PC-3 (cell line): ENCODE results near the gene CUEDC2. TPM values are rescaled to one million over a fixed set of nuclear protein-coding genes. Genes with fewer than 3 reads are reported as not detected.

Experiments
- ATAC-seq: fragments of 200-7000 bp; cut with Tn5 transposase; 2 replicates; pipeline ENCODE4 v1.9.1; 2020; ENCODE audit warnings: mild to moderate bottlenecking, moderate library complexity
- BruUV-seq: library from RNA; stranded (reverse); fragments of 400-500 nt; replicated peaks from 2 replicates; lab custom pipeline; 2021; lab: Mats Ljungman, UMichigan
- CTCF ChIA-PET: fragments of 300-600 bp; sonication (Branson Sonifier 250); formaldehyde crosslinking; loops from one replicate; lab custom pipeline; 2022; ENCODE audit warnings: antibody characterized with exemption; lab: Charles Lee
- POLR2A ChIA-PET: fragments of 300-600 bp; sonication (Branson Sonifier 250); formaldehyde crosslinking; loops from one replicate; lab custom pipeline; 2022; ENCODE audit warnings: antibody characterized with exemption; ENCODE audit not compliant: unreplicated experiment; lab: Charles Lee
- DNase-seq: peaks from one replicate; pipeline ENCODE4 v3.0.0-alpha.2; 2015
- H2AFZ ChIP-seq: fragments of 300-600 bp; sonication (generic); 2 replicates; pipeline ENCODE4 v1.6.0; 2016; ENCODE audit warnings: antibody characterized with exemption, low read length
- H3F3A ChIP-seq: fragments of 300-600 bp; sonication (generic); one replicate; pipeline ENCODE4 v1.6.0; 2017; ENCODE audit warnings: antibody characterized with exemption, low read length, control low read depth, mild to moderate bottlenecking; ENCODE audit not compliant: unreplicated experiment
- H3K27ac ChIP-seq: fragments of 300-600 bp; sonication (generic); 2 replicates; pipeline ENCODE4 v1.5.1; 2016; ENCODE audit warnings: mild to moderate bottlenecking, low read length
- H3K27me3 ChIP-seq: fragments of 300-600 bp; sonication (generic); 2 replicates; pipeline ENCODE4 v1.6.1; 2016; ENCODE audit warnings: low read length, mixed read lengths
- H3K36me3 ChIP-seq: fragments of 300-600 bp; sonication (generic); 2 replicates; pipeline ENCODE4 v1.6.1; 2016; ENCODE audit warnings: low read depth, mixed run types, low read length, mixed read lengths
- H3K4me1 ChIP-seq: fragments of 300-600 bp; sonication (generic); 2 replicates; pipeline ENCODE4 v1.5.1; 2016; ENCODE audit warnings: low read length; ENCODE audit not compliant: insufficient read depth
- H3K4me2 ChIP-seq: fragments of 300-600 bp; sonication (generic); 2 replicates; pipeline ENCODE4 v1.6.0; 2016; ENCODE audit warnings: low read length
- H3K4me3 ChIP-seq: fragments of 300-600 bp; sonication (generic); 2 replicates; pipeline ENCODE4 v1.5.1; 2016; ENCODE audit warnings: mild to moderate bottlenecking, low read length, mixed read lengths
- H3K79me2 ChIP-seq: fragments of 300-600 bp; sonication (generic); 2 replicates; pipeline ENCODE4 v1.6.1; 2017; ENCODE audit warnings: low read length, mixed read lengths
- H3K9ac ChIP-seq: fragments of 300-600 bp; sonication (generic); 2 replicates; pipeline ENCODE4 v1.6.0; 2016; ENCODE audit warnings: mild to moderate bottlenecking, low read length
- H3K9me2 ChIP-seq: fragments of 300-600 bp; sonication (generic); replicated peaks from 2 replicates; pipeline ENCODE4 v1.6.1; 2016; ENCODE audit warnings: mixed run types, low read length, mixed read lengths
- H3K9me3 ChIP-seq: fragments of 300-600 bp; sonication (generic); 2 replicates; pipeline ENCODE4 v1.6.1; 2016; ENCODE audit warnings: low read length, mixed read lengths
- H4K20me1 ChIP-seq: fragments of 300-600 bp; sonication (generic); 2 replicates; pipeline ENCODE4 v1.6.1; 2016; ENCODE audit warnings: low read length, mixed read lengths
- CTCF ChIP-seq: fragments of 300-600 bp; sonication (generic); conservative IDR thresholded peaks from 2 replicates; pipeline ENCODE4 v1.5.1; 2017; ENCODE audit warnings: antibody characterized with exemption, low read depth, mild to moderate bottlenecking, low read length
- EZH2 ChIP-seq: fragments of 300-600 bp; sonication (generic); IDR thresholded peaks from one replicate; pipeline ENCODE4 v1.6.1; 2017; ENCODE audit warnings: antibody characterized with exemption, mild to moderate bottlenecking, low read length; ENCODE audit not compliant: unreplicated experiment
- EZH2phosphoT487 ChIP-seq: fragments of 300-600 bp; sonication (generic); IDR thresholded peaks from 2 replicates; pipeline ENCODE4 v1.6.1; 2018; ENCODE audit warnings: mild to moderate bottlenecking, antibody characterized with exemption, low read length, borderline replicate concordance
- intact Hi-C: fragments of 100-400 bp; cut with micrococcal nuclease; formaldehyde crosslinking; loops from 2 replicates; pipeline ENCODE4 v1.9.0; 2023
- total RNA-seq: library from RNA; depleted of rRNA; stranded (reverse); fragments of >200 nt; gene quantifications from 2 replicates; pipeline ENCODE4 v1.2.3, GENCODE V29; 2014

The CUEDC2 gene
- total RNA-seq, 1 experiment from 2014 or later, result 51.4 TPM

- peaks cover 28% of the 10 kb centered on the region for H3K4me1 ChIP-seq
- H3K27ac ChIP-seq, result 0 out of 2 replicates have a peak overlapping the region, but pooled peaks have one; percentile 76
Measured at GRCh38 chr10:102396730-102397151, 35.6 kb downstream of the CUEDC2 start.

GRCh38 chr10:102396317-102396650, 36.1 kb downstream of the CUEDC2 start:
- Histone ChIP-seq H3K4me1 (peaks cover 24% of the 10 kb centered on the region), H3K27ac (peak overlapping the region; percentile 76), H3K4me2 (peak overlapping the region; percentile 99), H4K20me1 (no peaks in the 10 kb centered on the region), H3K4me3 (peak overlapping the region; percentile 79), H3K79me2 (peaks cover 15% of the 10 kb centered on the region), H3K9me2 (no peaks in the 10 kb centered on the region), H2AFZ (no peak overlapping the region), H3K27me3 (no peaks in the 10 kb centered on the region), H3K36me3 (no peaks in the 10 kb centered on the region; the same call in 1 of the 2 replicates), H3K9ac (peak overlapping the region; percentile 90), H3K9me3 (no peaks in the 10 kb centered on the region), H3F3A (no peaks in the 10 kb centered on the region)
- intact Hi-C loops, result no loop called here
- TF ChIP-seq EZH2, result no peak
- TF ChIP-seq CTCF, result no peak
- DNase-seq, result no peak
- CTCF ChIA-PET, result no interaction called here
- no peak for ATAC-seq
- no TSS peak for BruUV-seq
- POLR2A ChIA-PET, result interaction anchor here (0.5 kb wide), 1 partner anchor 167 kb away, joined by 3 read pairs; no protein-coding TSS in a partner anchor

More at GRCh38 chr10:102396730-102397151, 35.6 kb downstream of the CUEDC2 start:
- H3K27me3 ChIP-seq, result no peaks in the 10 kb centered on the region
- intact Hi-C loops, result no loop called here
- H3K4me2 ChIP-seq, result peak overlapping the region; percentile 99
- ChIA-PET POLR2A (no interaction called here), CTCF (no interaction called here)
- DNase-seq (no peak), ATAC-seq (no peak)
- H3K9me2 ChIP-seq, result no peaks in the 10 kb centered on the region
- peaks cover 15% of the 10 kb centered on the region for H3K79me2 ChIP-seq
- no peak overlapping the region for H2AFZ ChIP-seq
- H4K20me1 ChIP-seq, result no peaks in the 10 kb centered on the region
- no peak for TF ChIP-seq EZH2
- TF ChIP-seq EZH2phosphoT487, result no peak
- H3K36me3 ChIP-seq, result no peaks in the 10 kb centered on the region; the same call in 1 of the 2 replicates
- H3K9ac ChIP-seq, result peak overlapping the region; percentile 90
- BruUV-seq, result no TSS peak
- no peaks in the 10 kb centered on the region for H3F3A ChIP-seq
- H3K4me3 ChIP-seq, result peak overlapping the region; percentile 79
- no peaks in the 10 kb centered on the region for H3K9me3 ChIP-seq

- no peaks in the 10 kb centered on the region for H3K9me3 ChIP-seq
Measured at GRCh38 chr10:102395400-102396316, 36.7 kb downstream of the CUEDC2 start, which contains the start of gene NFKB2. Gene NFKB2 (plus strand): TSS chr10:102395705. CDS start chr10:102395960, 255 bp downstream.

More at GRCh38 chr10:102395400-102396316, 36.7 kb downstream of the CUEDC2 start, which contains the start of gene NFKB2:
- H3K4me3 ChIP-seq, result peak within 1 kb of the TSS; percentile 79
- peaks cover 15% of the 10 kb centered on the region for H3K79me2 ChIP-seq
- no peaks in the 10 kb centered on the region for H3K27me3 ChIP-seq
- POLR2A ChIA-PET, result interaction anchor here (0.5 to 0.9 kb wide), 5 partner anchors 105 to 1093 kb away, joined by 3 to 7 read pairs (median 4); partner anchors contain the start of gene ACTR1A
- TF ChIP-seq EZH2phosphoT487 (no peak), EZH2 (no peak), CTCF (no peak)
- ATAC-seq (peak; percentile 49), DNase-seq (peak; percentile 87)
- H3K4me2 ChIP-seq, result peak within 1 kb of the TSS; percentile 99
- no peaks in the 10 kb centered on the region; the same call in 1 of the 2 replicates for H3K36me3 ChIP-seq
- H2AFZ ChIP-seq, result peak within 1 kb of the TSS; percentile 29; the same call in 1 of the 2 replicates
- BruUV-seq, result TSS peak; percentile 48
- peaks cover 18% of the 10 kb centered on the region for H3K4me1 ChIP-seq
- CTCF ChIA-PET, result no interaction called here
- H3F3A ChIP-seq, result no peaks in the 10 kb centered on the region
- H4K20me1 ChIP-seq, result no peaks in the 10 kb centered on the region
- H3K27ac ChIP-seq, result peak within 1 kb of the TSS; percentile 87
- intact Hi-C loops, result loop anchor here (2.0 kb wide), 1 partner anchor 83 kb away; no protein-coding TSS in a partner anchor
- H3K9ac ChIP-seq, result peak within 1 kb of the TSS; percentile 90
- no peaks in the 10 kb centered on the region for H3K9me2 ChIP-seq
